Activated T-cell treated with anti-CD3 and anti-CD28 coated beads for 1 hour (primary cell): ENCODE measurements around the gene SYT7.
"Not testable (repeated sequence)": the region's sequence is repeated elsewhere in the genome, so short reads cannot be mapped to it uniquely, and the experiment has no call there.

Experiments
- DNase-seq: peaks from one replicate; pipeline ENCODE4 v3.0.0-alpha.2; 2020; ENCODE audit warnings: low read depth

Gene SYT7

DNA sequence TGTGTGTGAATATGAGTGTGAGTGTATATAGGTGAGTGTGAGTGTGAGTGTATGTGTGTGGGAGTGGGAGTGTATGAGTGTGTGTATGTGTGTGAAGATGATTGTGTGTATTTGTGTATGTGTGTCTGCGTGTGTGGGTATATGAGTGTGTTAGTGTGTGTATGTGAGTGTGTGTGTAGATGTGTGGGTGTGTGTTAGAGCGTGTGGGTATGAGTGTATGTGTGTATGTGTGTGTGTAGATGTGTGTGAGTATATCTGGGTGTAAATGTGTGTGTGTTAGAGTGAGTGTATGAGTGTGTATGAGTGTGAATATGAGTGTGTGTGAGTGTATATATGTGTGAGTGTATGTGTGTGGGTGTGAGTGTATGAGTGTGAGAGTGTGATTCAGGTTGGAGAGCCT lies 83.4 kb downstream of the SYT7 start:
- DNase-seq: no peak

DNA sequence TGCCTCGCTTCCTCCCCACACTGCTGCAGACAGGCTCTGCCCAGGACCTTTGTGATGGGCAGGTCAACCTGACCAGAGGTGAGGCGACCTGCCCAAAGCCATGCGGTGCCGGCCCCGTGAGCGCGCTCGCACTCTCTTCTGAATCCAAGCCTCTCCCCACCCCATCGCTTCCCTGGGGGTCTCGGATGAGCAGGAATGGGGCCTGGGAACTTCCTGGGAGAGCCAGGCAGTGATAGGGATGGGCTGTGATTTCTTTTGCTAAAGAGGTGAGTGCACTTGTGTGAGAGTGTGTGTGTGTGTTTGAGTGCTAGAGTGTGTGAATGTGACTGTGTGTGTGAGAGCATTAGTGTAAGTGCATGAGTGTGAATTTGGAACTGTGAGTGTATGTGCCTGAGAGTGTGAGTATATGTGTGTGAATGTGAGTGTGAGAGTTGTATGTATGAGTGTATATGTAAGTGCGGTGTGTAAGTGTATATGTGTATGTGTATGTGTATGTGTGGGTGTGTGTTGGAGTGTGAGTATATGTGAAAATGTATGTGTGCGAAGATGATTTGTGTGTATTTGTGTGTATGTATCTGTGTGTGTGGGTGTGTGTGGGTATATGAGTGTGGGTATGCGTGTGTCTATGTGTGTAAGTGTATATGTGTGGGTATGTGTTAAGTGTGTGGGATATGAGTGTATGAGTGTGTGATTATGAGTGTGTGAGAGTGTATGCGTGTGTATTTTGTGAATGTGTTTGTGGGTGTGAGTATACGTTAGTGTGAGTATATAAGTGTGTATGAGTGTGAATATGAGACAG lies 84.1 kb downstream of the SYT7 start:
- no peak for DNase-seq

DNA sequence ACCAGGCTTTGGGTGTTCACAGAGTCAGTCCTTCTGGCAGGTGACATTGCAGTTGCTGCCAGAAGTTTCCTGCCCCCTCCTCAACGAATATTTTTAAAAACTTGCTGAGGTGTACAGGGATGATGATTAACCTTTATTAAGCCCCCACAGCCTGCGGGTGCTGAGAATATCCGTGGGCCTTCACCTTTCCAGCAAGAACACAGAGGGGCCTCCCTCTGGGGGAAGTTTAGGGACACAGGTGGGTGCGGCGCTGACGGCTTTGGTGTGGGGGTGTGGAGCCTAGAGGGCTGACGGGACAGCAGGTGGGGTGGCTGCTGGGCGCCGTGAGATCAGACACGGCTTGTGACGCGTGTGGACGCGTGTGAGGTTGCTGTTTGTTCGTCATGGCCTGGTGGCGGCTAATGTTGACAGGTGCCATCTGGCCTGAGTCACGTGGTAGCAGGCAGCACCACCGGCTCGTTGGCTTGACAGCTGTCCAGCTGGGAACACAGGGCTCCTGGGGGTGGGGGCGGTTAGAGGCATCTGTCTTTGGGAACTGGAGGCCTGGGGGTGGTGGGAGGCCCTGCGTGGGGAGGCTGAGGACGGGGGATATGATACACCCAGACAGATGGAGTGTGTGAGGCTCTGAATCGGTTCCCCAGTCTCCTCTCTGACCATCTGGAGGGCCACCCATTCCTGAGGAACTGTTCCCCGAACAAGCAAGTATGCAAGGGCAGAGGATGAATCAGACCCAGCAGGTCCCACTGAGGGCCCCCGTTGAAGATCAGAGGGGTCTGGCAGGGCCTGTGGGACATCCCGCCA lies 84.9 kb downstream of the SYT7 start:
- DNase-seq: no peak

DNA sequence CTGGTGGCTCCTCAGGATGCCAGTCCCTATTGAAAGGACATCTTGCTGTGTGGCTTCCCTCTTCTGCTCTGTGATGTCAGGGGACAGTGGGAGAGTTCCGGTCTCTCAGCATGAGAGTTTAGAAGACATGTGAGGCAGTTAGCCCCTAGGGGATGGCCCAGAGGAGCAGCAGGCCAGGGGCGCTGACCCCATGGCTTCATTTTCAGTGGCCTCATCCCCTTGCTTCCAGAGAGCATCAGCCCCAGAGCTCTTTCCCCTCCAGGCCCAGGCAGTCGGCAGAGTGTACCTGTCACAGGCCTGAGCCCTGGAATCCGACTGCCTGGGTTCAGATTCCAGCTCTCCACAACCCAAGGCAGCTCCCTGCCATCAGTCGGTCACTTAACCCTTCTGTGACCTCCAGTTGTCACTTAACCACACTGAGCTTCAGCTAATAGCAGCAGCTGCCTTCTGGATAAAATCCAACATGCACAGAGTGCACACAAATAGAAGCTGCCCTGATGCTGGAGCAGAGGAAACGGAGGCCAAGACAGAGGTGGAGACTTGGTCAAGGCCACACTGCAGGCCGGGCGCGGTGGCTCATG lies 86.4 kb downstream of the SYT7 start:
- no peak for DNase-seq

DNA sequence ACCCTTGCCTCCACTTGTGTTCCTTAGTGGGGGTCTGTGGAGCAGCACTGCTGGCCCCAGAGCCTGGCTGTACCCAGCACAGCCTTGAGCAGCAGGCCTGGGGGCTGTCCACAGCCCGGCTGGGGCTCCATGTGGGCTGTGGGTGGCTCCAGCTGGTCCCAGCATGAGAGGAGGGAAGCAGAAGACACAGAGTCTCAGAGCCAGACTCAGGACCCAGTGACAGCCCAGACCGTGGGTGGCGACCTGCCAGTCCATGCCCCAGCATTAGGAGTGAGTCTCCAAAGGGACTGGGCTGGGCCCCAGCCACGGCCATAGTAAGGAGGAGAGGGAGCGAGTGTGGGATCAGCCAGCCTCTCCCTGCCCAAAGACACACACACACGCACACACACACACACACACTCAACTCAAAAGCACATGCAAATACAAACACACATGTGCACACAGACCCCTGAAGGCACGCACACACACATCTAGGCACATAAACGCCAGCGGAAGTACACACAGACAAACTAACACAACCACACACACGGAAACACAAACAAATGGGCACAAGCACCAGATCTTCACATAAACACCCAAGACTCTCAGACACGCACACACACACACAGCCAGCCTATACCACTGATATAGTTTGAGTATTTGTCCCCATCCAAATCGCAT lies 89.0 kb downstream of the SYT7 start:
- no peak for DNase-seq

DNA sequence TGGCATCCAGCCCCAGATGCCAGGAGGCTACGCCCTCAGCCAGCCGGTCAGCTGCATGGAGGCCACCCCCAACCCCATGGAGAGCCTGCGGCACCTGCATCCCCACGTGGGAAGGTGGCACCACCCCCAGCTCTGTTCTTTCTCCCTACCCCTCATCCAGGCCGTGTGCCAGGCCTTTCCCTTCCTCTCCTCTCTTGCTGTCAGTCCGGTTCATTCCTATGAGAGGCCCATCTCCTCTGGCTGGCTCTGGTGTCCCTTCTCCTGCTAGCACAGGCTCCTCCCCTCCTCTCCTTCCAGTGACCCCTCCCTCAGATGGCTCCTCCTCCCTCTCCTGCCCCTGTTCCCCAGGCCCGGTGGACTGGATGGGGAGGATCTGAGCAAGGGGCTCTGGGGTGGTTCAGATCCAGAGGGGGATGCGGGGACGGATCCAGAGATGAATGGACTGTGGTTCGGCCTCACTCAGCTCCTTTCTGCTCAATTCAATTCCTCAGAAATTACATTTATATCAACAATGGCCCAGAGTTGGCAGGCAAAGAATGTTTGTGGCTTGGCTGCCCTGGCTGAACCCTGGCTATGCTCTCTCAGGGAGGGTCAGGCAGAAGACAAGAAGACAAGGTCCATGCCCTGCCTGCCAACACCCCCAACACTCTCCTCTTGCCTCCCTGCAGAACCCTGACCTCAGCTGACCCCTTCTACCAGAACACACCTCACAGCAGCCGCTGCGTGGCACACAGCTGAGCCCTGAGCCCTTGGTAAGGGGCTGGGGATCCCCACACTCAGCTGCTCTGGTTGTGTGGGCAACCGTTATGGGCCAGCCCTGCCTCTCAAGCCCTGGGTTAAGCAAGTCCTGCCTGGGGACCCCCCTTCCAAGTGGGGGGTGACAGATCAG lies 90.8 kb downstream of the SYT7 start:
- DNase-seq: no peak

DNA sequence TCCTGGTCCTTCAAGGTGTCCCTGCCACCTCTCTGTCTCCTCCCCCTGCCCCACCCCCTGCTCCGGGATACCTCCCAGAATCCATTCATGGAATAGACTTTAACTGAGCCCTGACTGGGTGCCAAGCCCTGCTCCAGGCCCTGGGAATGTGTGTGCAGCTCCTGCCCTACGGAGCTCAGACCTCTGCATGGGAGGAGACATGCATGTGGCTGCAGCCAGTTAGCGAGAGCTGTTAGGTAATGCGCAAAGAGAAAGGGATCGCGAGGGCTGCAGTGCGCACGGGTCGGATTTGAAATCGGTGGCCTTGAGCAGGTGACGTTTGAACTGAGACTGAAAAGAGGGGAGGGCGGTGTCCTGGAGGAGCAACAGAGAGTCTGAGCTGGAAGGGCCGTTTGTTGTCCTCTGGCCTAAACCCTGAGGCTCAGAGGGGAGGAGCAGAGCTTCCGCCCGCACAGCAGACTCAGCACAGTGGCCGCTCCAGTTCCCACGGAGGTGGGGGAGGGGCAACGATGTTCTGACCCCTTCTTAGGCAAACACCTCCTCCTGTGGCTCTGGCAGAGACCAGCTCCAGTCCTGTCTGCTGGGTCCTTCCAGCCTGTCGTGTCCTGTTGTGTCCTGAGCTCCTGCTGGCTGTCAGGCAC lies 92.1 kb downstream of the SYT7 start:
- no peak for DNase-seq

DNA sequence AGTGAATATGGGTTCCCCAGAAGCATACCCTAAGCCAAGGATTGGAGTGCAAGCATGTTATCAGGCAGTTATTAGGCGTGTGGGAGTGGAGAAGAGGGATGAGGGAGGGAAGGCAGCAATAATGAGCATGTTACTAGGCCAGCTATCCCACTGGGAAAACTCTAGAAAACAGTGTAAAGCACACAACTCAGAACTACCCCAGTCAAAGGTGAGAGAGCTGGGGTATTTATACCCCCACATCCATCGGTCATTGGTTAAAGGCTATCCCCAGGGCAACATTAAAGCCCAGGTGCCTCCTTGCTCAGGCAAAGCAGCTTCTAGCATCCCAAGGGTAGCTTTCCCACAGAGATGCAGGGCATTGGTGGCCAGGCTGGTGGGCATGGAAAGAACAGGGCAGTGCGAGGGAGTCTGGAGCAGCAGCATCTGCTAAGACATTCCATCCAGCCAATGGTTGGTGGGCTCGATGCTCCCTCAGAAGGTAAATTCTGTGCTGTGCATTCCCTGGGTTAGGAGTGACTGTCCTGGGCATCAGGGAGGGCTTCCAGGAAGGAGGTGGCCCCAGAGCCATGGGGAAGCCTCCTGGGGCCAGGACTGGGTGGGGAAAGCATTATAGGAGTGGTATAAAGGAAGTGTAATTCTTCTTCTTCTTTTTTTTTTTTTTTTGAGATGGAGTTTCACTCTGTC lies 93.4 kb downstream of the SYT7 start:
- no peak for DNase-seq

DNA sequence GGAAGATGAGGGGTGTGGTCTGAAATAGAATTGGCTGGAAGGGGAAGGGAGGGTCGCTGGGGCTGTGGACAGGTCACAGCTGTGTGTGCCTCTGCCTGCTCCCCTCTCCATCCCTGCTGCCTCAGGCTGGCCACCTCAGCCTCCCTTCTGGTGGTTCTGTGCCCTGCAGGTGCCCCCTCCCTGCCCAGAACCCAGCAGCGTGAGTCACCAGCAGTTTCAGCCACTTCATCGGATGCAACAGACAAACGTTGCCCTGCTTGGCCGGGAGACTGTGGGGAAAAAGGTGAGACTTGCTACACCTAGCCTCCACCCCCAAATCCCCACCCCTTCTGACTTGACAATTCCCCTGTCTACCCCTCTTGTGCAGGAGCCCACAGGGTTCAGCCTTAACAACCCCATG lies 94.1 kb downstream of the SYT7 start:
- no peak for DNase-seq

DNA sequence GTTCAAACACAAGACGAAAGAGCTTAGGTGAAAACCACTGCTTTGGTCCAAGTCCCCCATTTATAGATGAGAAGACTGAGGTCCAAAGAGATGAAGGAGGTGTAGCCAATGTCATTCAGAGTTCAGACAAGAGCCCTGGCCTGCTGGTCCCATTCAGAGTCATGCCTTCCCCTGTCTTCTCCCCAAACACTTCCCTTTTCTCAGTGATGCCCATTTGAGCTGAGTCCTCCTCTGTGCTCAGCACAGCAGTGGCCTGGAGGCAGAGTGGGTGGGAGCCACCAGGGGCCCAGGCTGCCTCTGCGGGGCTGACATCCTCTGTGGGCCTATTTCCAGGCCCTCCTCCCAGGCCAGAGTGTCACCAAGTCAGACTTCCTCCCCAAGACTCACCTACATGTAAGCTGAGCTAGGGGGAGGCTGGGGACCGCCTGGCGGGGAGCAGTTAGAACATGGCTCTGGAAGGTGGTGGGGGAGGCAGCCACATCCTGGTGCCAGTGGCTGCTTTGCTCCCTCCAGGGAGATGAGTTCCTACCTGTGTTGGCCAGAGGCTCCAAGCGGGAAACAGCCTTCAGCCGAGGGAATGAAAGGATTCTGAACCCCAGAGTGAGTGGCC lies 94.8 kb downstream of the SYT7 start:
- DNase-seq: no peak

DNA sequence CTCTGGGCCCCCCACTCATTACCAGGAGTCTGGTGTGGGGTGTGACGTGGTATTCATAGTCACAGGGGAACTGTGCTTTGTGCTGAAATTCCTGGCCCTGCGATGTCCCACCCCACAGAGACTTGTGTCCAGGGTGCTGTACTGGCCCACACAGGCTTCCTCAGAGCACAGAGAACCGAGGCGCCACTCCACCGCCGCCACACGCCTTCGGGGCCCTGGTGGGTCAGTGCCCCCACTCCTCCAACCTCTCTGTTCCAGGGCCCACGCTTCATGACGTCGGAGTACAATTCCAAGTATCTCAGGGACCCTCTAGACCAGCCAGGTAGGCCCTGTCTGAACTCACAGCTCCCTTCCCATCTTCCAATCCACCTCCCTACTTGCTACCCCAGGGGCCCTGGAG lies 95.8 kb downstream of the SYT7 start:
- DNase-seq: no peak

DNA sequence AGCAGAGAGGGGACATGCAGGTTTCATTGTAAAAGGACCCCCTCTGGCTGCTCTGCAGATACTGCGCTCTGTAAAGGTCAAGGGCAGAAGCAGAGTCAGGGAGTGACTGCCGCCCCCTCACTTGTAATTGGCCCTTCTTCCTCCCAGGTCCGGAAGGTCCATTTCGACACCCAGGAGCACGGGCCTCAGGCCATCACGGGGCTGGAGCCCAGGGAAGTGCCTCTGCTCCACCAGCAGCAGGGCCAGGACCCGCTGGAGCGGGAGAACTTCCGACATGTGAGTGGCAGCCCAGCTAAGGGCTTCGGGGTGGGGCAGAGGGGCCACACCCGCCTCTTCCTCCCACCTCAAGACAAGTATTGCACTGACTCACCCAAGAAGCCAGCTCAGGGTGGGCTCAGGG lies 96.3 kb downstream of the SYT7 start:
- no peak for DNase-seq

DNA sequence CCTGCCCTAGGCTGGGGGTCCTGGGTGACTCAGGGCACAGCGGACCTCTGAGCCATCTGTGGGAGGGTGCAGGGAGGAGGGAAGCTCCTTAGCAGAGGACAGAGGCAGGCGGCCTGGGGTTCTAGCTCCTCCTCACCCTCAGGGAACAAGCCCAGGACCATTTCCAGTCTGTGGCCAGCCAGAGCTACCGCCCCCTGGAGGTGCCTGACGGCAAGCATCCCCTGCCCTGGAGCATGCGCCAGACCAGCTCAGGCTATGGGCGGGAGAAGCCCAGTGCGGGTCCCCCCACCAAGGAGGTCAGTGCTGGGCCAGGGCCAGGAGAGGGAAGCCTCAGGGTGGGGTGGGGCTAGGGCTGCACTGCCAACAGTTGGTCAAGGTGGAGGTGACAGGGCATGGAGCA lies 98.4 kb downstream of the SYT7 start:
- no peak for DNase-seq

DNA sequence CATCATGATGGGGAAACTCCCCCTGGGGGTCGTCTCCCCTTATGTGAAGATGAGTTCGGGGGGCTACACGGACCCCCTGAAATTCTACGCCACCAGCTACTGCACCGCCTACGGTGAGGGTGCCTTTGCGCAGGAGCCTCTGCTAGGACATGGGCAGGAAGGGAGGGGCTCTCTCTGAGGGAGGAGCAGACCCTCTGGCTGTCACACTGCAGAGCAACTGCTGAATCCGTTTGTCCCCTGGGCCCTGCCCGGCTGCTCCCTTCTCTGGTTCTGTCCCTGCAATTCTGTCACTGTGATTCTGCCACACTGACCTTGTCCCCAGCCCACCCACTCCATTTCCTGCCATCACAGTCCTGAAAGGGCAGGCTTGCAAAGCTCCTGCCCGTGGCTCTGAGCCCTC lies 99.1 kb downstream of the SYT7 start:
- DNase-seq: no peak

DNA sequence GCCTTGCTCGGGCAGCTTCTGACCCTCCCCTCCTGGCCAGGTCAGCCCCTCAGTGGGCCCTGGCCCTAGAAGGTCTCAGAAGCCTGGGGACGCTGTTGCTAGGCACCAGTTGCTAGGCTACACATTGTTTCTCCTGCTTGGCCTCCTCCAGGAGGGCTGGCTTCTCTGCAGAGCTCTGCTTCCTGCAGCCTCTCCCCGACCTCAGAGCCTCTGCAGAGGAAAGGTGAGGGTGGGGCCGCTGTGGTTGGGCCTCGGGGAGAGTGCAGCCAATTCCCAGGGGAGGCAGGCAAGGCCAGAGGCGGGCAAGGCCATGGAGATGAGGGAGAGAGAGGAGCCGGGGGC lies 99.9 kb downstream of the SYT7 start:
- DNase-seq: no peak

DNA sequence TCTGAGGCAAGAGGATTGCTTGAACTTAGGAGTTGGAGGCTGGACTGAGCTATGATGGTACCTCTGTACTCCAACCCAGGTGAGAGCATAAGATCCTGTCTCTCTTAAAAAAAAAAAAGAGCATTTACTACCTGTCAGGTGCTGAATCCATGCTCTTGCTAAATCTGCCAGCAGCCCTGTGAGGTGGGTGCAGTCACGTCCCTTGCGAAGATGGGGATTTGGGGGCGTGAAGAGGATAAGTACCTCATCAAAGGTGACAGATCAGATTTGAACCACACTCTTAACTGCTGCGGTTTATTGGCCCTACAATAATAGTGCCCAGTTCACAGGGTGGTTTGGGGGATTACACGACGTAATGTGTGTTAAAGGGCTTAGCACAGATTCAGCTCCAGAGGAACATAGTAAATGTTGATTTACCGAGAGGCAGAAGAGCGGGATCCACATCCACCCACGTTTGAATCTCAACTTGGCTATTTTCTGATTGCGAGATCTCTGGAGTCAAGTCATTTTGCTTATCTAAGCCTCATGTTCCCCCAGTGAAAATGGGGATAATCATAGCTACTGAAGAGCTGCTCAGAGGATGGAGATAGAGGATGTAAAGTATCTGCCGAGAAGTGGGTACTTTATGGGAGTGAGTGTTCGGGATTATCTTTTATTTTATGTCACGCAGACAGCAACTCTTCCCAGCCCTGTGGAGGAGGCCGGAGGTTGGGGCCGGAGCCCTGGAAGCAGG lies 100.4 kb downstream of the SYT7 start:
- DNase-seq: no peak

DNA sequence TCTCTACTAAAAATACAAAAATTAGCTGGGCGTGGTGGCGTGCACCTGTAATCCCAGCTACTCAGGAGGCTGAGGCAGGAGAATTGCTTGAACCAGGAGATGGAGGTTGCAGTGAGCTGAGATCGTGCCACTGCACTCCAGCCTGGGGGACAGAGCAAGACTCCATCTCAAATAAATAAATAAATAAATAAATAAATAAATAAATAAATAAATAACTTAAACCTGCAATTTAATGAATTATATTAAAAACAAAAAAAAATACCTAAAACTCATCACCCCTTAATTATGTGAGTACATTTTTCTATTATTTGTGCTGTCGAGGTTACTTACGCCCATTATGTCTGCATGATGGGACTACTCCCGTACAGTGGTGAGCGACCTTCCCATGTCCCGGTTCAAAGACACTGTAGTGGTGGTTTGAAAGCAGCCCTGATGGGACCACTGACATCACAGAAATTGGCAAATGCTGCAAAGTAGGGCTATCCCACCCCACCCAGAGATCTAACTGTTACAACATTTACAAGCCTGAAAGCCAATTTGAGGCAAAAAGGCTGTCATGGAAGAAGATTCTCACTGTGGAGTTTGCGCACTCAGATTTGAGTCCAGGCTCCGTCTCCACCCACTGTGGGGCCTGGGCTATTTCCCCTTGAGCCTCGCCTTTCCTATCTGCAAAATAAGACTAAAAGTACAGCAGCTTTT lies 101.4 kb downstream of the SYT7 start:
- DNase-seq: not testable (repeated sequence)

DNA sequence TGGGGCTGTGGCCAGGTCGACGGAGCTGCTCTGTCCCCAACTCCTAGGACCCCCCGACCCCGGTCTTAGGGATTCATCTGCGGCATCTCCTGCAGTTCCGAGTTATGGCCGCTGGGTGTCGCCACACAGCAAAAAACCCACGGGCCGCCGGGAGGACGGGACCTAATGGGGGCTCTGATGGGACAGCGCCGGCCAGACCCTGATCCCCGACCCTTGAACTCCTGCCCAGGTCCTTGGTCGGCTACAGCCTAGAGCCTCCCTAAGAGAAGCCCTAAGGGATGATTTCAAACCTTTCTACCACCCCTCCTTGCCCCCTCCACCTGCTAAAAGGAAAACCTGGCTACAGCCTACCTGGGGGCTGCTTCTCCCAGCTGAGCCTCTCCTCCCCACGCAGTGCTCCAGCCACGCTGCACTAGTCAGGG lies 103.1 kb downstream of the SYT7 start:
- DNase-seq: peak; percentile 44

DNA sequence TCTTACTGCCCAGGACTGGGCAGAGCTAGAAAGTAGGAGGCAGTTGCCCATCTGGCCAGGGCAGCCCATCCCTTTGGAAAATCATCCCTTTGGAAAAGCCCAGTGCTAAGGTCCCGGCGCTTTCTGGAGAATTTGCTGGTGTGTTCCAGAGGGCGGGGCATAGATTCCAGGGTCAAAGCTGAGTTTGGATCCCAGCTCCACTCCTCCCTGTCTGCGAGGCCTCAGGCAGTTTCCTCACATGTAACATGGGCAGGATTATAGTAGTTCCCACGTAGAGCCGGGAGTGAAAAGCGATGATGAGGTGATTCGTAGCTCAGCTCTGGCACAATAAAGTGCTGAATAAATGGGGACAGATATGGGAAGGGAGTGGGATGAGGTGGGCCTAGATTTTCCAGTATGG lies 103.8 kb downstream of the SYT7 start:
- DNase-seq: no peak
